GDM1 (cell line): ENCODE data around the gene MVP.

Experiments used
- DNase-seq: peaks from one replicate; lab custom pipeline; 2025; lab: John Stamatoyannopoulos, UW

MVP gene

DNA sequence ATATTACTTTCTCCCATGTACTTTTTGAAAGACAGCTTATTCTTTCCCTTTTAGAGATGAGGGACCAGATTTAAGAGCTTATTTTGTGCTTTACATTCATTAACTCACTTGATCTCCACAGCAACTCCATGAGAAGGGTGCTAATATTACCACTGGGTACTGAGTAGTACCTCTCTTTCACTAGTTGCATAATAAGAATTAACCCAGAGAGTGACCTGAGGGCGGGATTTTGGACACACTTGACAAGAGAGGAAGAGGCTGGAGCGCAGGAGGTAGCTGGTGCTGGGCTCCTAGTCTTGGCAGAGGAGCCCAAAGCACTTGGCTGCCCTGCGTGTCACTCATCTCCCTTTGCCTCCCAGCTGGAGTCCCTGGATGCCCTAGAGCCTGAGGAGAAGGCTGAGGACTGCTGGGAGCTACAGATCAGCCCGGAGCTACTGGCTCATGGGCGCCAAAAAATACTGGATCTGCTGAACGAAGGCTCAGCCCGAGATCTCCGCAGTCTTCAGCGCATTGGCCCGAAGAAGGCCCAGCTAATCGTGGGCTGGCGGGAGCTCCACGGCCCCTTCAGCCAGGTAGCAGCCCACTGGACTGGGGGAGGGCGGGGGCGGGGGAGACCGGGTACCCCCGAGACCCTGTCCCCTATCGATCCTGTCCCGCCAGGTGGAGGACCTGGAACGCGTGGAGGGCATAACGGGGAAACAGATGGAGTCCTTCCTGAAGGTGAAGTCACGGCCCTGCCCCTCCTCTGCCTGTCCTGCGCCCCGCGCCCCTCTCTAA lies 15.6 kb upstream of the MVP start:
- DNase-seq = no peak

DNA sequence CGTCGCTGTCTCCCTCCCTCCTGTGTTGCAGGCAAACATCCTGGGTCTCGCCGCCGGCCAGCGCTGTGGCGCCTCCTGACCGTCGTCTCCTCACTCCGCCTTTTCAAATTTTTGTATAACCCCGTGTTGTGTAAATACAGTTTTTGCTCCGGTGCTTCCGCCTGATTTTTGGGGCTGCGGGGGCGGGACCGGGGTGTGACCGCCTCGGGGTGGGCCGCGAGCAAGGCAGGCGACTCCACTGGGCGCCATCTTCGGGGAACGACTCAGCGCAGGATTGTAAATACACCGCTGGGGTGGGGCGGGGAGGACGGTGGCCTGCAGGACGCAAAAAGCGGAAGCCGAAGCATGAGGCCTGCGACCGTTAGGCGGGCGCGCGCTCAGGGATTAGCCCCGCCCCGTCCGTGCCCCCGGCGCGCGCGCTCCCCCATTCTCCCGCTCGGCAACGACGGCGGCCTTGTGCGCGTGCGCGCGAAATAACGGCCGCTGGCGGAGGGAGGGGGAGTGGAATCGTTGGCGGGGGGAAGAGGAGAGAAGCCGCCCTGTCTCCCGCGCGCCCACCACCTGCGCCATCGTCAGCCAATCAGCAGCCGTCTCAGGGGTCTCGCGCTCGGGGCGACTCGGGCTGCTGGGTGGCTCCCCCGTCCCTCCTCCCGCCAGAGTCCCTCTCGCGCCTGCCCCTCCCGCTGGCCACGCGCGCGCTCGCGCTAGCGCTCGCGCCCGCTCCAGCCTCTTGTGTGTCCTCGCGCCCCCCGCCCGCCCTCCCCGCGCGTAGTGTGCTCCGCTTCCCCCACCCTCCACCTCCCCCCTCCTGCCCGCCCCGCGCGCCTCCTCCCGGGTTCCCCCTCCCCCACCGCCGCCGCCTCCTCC lies 14.8 kb upstream of the MVP start:
- peak; percentile 100 for DNase-seq

DNA sequence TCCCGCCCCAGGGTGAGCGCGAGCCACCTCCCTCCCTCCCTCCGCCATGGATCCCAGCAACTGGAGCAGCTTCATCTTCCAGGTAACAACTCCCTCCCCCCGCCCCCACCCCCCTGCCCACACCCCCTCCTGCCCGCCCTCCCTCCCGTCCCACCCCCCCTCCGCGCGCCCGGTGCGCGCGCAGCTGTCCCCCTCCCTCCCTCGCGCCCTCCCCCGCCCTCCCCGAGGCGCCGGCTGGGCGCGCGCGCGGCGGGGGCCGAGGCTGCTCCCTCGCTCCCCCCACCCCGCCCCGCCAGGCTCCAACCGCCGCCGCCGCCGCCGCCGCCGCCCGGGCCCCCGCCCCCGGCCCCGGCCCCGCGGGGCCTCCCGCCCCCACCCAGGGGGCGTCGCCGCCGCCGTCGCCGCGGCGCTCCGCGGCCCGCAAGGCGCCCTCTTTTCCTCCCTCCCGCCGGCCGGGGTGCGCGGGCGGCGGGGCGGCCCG lies 14.1 kb upstream of the MVP start, which contains the start of gene MAZ:
Gene MAZ, plus strand, starts transcription at position 431 of the 481 bp plus-strand sequence. CDS start 173 bp downstream, outside the sequence.
- DNase-seq = peak; percentile 89

DNA sequence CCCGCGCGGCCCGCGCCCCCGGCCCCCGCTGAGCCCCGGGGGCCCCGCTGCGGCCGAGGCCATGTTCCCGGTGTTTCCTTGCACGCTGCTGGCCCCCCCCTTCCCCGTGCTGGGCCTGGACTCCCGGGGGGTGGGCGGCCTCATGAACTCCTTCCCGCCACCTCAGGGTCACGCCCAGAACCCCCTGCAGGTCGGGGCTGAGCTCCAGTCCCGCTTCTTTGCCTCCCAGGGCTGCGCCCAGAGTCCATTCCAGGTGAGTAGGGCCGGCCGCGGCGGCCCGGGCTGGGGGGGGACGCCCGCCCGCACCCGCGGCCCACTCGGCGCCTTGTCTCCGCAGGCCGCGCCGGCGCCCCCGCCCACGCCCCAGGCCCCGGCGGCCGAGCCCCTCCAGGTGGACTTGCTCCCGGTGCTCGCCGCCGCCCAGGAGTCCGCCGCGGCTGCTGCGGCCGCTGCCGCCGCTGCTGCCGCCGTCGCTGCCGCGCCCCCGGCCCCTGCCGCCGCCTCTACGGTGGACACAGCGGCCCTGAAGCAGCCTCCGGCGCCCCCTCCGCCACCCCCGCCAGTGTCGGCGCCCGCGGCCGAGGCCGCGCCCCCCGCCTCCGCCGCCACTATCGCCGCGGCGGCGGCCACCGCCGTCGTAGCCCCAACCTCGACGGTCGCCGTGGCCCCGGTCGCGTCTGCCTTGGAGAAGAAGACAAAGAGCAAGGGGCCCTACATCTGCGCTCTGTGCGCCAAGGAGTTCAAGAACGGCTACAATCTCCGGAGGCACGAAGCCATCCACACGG lies 13.4 kb upstream of the MVP start:
- peak; percentile 29 for DNase-seq

DNA sequence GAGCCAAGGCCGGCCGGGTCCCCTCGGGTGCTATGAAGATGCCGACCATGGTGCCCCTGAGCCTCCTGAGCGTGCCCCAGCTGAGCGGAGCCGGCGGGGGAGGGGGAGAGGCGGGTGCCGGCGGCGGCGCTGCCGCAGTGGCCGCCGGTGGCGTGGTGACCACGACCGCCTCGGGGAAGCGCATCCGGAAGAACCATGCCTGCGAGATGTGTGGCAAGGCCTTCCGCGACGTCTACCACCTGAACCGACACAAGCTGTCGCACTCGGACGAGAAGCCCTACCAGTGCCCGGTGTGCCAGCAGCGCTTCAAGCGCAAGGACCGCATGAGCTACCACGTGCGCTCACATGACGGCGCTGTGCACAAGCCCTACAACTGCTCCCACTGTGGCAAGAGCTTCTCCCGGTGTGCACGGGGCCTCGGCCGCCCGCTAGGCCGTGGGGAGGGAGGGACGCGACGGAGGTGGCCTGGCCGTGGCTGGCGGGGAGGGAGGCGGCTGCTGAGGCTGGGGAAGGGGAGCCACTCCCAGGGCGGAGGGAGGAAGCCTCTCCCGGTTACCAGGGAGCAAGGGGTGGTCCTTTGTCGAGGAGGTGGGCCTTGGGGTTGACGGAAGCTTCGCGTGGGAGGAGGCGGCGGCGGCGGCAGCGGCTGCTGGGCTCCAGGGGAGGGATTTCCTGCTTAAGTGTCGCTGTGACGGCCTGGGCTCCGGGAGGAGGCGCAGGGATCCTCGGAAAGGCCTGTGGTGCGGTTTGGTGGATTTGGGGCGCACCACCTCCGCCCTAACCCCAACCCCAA lies 12.6 kb upstream of the MVP start:
- peak; percentile 92 for DNase-seq

DNA sequence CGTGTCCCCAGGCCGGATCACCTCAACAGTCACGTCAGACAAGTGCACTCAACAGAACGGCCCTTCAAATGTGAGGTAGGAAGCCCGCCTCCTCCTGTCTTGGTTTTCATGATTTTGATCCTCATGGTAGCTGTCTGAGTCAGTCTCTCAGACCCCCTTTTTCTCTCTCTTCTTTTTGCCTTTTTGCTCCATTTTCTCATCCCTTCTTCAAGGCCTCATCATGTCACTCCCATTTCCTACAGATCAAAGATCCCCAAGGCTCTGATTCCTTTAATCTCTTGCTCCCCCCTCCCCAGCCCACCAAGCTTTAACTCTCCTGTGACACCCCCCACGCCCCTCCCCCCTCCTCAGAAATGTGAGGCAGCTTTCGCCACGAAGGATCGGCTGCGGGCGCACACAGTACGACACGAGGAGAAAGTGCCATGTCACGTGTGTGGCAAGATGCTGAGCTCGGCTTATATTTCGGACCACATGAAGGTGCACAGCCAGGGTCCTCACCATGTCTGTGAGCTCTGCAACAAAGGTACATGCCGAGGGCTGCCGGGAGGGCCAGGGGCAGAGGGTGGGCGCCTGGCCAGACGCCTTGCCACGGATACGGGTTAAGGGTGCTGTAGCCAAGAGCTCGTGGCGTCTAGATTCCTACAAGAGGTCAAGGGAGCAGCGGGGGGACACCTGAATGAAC lies 11.9 kb upstream of the MVP start:
- DNase-seq = no peak

DNA sequence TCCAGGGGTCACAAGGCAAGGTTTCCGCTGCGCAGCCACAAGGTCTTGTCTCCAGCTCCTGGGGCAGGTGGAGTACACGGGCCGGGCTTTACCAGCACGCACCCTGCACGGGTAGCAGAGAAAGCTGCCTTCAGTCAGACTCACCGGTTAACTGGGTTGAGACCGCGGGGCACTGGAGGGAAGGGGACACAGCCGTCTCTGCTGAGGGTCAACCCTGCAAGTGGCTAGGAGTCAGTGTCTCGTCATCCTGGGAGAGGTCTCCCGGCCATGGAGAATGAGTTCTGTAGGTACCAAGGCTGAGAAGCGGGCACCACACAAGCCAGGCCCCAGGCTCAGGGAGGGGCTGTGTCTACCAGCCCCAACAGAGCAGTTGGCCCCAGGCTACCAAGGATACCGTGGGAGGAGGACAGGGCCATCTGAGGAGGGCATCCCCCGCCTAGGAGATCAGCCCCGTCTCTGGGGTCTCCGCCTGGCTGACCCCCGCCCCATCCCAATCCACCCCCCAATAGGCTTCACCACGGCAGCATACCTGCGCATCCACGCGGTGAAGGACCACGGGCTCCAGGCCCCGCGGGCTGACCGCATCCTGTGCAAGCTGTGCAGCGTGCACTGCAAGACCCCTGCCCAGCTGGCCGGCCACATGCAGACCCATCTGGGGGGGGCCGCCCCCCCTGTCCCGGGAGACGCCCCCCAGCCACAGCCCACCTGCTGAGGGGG lies 11.1 kb upstream of the MVP start:
- no peak for DNase-seq

DNA sequence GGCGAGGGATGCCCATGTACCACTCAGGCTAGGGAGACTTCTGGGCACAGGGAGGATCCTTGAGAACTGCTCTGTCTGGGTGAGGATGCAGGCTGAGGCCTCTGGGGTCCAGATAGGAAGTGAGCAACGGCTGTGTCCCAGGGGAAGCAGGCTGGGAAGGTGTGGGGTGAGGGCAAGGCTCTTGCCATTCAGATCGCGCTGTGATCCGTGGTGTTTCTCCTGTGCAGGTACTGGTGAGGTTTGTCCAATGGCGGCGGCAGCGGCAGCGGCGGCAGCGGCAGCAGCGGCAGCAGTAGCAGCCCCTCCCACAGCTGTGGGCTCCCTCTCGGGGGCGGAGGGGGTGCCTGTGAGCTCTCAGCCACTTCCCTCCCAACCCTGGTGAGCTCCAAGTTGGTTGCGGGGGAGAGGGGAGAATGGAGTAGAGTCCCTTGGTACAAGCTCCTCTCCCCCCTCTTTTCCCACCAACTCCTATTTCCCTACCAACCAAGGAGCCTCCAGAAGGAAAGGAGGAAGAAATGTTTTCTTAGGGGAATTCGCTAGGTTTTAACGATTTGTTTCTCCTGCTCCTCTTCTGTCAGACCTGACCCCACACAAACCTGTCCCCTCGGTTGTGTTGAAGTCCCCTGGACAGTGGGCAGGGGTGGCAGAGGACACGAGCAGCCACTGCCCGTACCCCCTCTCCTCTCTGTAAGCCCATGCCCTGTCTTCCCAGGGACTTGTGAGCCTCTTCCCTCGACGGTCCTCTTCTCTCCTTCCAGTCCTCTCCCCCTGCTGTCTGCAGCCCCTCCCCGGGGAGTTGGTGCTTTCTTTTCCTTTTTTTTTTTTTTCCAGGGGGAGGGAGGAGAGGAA lies 10.2 kb upstream of the MVP start:
- no peak for DNase-seq

DNA sequence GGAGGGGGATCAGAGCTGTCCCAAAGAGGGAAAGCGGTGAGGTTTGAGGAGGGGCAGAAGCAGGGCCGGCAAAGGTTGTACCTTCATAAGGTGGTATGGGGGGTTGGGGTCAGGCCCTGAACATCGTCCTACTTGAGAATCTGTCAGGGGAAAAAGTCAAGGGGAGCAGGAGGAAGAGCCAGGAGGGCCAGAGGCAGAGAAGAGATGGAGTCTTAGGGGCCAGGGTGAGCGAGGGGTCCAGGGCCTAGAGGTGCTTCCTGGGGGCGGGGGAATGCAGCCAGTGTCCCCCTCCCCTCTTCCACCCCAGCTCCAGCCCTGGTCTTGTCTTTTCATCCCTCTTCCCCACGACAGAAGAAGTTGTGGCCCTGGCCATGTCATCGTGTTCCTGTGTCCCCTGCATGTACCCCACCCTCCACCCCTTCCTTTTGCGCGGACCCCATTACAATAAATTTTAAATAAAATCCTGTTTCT lies 9.5 kb upstream of the MVP start:
- DNase-seq = no peak

DNA sequence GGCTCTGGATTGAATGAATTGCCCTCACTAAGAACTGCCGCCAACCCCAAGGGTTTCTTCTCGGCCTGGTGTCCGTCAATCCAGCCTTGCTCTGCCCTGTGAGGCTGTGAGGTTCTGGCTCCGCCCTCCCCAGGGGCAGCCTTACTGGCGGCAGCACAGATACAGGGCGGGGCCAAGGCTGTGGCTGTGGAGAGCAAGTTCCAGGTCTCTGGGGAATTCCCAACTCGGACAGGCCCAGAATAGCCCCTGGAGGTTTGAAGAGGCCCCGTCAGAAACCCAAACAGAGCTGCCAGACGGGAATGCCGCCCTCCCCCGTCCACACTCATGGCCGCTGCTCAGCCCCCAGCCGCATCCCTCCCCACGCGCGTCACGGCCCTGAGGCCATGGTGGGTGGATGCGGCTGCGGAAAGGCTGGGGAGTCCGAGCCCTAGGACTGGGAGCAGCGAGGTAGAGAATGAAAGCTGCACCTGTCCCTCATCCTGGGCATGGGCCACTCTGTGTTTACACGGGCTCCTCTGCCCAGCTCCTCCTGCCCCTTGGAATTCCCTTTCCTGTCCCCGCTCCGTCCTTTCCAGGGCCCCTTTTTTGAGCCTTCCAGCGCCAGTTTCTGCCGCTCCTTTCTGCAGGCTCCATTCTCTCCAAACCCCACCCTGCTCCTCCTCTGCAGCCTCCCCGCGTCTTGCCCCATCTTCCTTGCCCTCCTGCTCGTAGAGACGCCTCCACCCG lies 8.9 kb upstream of the MVP start:
- peak; percentile 61 for DNase-seq

DNA sequence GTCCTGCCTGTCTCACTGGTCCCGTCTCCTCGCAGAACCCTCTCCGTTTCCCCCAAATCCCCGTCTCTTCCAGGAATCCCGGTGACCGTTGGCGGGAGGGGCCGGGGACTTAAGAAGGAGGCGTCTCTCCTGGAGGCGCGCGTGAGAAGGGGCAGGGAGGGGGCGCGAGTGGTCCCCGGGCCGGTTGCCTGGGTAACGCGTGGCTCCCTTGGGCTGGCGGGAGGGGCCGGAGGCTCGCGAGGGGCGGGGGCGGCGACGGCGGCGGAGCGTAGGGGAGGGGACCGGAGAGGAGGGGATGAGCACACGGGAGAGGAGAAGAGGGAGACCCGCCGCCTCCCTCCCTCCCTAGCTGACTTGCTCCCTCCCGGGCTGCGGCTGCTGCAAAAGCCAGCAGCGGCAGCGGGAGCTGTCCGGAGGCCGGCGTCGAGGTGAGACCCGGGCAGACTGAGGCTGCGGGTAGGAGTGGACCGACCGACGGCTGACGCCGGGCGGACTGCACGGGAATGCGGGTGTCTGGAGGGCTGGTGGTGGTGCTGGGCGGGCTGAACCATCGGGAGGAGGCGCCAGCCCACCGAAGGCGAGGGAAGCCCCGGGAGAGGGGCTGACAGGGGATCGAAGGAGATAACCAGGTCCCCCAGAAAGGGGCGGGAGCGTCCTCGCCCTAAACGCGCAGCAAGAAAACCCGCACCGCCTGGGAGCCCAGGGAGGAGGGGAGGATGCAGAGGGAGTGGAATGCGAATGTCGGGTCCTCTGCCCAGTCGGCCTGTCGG lies 8.2 kb upstream of the MVP start, which contains the start of gene PRRT2:
Gene PRRT2, plus strand, starts transcription at position 298 of the 770 bp plus-strand sequence. CDS start 862 bp downstream, outside the sequence.
- no peak for DNase-seq

DNA sequence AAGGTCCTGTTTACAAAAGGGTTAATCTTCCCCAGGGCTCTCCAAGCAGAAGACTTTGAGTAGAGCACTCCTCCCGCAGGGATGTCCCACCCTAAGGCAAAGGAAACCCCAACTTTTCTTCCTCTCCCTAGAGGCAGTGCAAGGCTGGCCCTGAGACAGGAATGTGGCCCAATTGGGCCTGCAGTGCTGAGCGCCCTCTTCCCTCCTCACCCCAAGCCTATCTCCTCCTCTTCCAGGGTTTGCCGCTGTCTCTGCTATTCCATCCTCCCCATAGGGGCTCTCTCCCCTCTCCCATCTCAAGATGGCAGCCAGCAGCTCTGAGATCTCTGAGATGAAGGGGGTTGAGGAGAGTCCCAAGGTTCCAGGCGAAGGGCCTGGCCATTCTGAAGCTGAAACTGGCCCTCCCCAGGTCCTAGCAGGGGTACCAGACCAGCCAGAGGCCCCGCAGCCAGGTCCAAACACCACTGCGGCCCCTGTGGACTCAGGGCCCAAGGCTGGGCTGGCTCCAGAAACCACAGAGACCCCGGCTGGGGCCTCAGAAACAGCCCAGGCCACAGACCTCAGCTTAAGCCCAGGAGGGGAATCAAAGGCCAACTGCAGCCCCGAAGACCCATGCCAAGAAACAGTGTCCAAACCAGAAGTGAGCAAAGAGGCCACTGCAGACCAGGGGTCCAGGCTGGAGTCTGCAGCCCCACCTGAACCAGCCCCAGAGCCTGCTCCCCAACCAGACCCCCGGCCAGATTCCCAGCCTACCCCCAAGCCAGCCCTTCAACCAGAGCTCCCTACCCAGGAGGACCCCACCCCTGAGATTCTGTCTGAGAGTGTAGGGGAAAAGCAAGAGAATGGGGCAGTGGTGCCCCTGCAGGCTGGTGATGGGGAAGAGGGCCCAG lies 7.3 kb upstream of the MVP start:
- no peak for DNase-seq

DNA sequence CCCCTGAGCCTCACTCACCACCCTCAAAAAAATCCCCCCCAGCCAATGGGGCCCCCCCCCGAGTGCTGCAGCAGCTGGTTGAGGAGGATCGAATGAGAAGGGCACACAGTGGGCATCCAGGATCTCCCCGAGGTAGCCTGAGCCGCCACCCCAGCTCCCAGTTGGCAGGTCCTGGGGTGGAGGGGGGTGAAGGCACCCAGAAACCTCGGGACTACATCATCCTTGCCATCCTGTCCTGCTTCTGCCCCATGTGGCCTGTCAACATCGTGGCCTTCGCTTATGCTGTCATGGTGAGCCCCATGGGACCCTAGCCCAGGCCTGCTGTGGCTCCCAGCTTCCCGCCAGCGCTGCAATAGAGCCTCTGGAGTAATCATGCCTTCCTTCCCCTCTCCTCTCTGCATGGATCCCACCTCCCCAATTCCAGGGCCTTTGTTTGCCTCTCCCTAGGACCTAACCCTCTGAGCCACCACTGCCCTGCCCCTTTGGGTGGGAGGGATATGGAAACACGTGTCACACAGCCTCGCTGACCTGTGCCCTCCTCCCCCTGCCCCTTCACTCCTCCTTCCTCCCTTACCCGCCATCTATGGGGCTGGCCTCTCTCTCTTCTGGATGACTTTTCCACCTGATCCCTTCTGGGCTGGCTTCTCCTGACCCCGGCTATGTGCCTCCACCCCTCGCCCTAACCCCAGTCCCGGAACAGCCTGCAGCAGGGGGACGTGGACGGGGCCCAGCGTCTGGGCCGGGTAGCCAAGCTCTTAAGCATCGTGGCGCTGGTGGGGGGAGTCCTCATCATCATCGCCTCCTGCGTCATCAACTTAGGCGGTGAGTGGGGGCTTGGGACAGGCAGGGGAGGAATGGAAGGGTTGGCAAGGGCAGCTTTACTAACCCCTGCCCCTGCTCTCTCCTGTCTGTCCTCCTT lies 6.4 kb upstream of the MVP start:
- no peak for DNase-seq

DNA sequence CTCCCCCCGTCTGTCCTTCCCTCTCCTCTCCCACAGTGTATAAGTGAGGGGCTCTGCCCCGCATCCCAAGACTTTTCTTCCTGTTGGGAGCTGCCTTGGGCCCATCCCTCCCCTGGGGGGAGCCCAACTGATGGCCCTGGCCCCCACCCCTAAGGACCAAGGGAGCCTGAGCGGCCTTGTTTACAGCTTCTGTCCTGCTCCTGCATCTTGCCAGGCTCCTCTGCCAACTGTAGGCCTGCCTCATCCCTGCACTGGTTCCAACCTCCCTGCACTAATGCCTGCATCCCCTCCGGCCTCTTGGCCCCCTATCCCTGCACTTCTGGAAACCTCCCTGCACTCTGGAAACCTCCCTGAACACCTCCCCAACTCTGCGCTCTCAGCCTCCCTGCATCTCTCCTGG lies 5.7 kb upstream of the MVP start:
- DNase-seq = no peak

DNA sequence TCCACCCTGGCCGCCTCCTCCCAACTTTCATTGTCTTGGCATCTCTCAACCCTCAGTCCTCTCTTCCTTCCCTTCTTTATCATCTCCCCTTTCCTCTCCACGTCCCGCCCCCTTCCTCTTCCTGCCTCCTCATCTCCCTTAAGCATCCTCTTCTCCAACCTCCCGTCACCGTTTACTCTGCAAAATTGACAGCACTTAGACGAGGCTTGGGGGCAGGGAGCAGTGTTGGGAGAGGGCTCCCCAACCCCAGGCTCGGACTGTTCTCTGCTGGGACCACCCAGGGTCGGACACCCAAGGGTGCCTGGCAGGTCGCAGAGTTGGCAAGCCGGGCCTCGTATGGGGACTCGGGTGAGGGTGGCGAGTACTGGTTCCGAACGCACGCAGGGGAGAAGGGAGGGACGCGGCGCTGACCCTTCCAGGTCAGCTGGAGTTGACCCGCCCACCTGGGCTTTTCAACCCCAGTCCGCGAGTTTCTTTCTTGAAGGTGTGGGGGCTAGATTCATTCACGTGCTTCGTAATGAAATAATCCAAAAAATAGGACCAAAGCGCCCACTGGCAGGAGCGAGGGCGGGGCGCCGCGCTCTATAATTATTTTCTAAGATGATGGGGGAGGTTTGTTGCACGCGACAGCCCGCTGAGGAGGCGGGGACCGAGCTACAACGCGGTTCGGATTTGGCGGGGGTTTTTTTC lies 5.1 kb upstream of the MVP start:
- DNase-seq = no peak
